WTC11 (cell line): Measurements from ENCODE around the gene SUSD1.

ENCODE experiments used
- ATF6 ChIP-seq: sonication (generic); formaldehyde crosslinking; IDR thresholded peaks from 2 replicates; pipeline ENCODE4 v1.8.1; 2023; ENCODE audit warnings: mild to moderate bottlenecking, missing genetic modification reagents
- CTCF ChIP-seq: fragments of 200-600 bp; IDR thresholded peaks from 2 replicates; pipeline ENCODE4 v1.8.0; 2022; ENCODE audit warnings: antibody characterized with exemption
- JAZF1 ChIP-seq: fragments of 250-450 bp; sonication (Bioruptor Pico); IDR thresholded peaks from 2 replicates; pipeline ENCODE4 v1.9.0; 2021; ENCODE audit warnings: moderate library complexity, mild to moderate bottlenecking, inconsistent platforms
- NR2C2 ChIP-seq: sonication (generic); formaldehyde crosslinking; IDR thresholded peaks from 2 replicates; pipeline ENCODE4 v1.8.0; 2022; ENCODE audit warnings: mild to moderate bottlenecking, missing genetic modification reagents
- SP1 ChIP-seq: sonication (generic); formaldehyde crosslinking; conservative IDR thresholded peaks from 2 replicates; pipeline ENCODE4 v1.8.1; 2022; ENCODE audit warnings: missing genetic modification reagents
- USF1 ChIP-seq: sonication (generic); formaldehyde crosslinking; IDR thresholded peaks from 2 replicates; pipeline ENCODE4 v1.8.0; 2022; ENCODE audit warnings: mild to moderate bottlenecking, missing genetic modification reagents

- TF ChIP-seq ATF6 (CRISPR knock-in tag) = no peak
- TF ChIP-seq CTCF = no peak
- TF ChIP-seq USF1 (CRISPR knock-in tag) = no peak
- no peak for TF ChIP-seq NR2C2 (CRISPR knock-in tag)
- no peak for TF ChIP-seq JAZF1 (CRISPR knock-in tag)
- no peak for TF ChIP-seq SP1
Observed at GRCh38 chr9:112017878-112018277, 157.2 kb downstream of the SUSD1 start.
